Measurements from ENCODE around the gene ITGAL. TPM values are rescaled to one million over a fixed set of nuclear protein-coding genes. Genes with fewer than 3 reads are reported as not detected.

ITGAL gene
- total RNA-seq, 2 experiments from 2014 or later = 274 to 285 TPM

GRCh38 chr16:30515275-30515674, 42.7 kb downstream of the ITGAL start:
- Mint-ChIP-seq H3K27me3 (no peaks in the 10 kb centered on the region), H3K4me1 (ENCODE audit: low read depth) (peaks cover 6% of the 10 kb centered on the region), H3K36me3 (ENCODE audit: low read depth) (peaks cover 81% of the 10 kb centered on the region), H3K4me3 (no peak overlapping the region), H3K9me3 (no peaks in the 10 kb centered on the region), H3K27ac (no peak overlapping the region)
- CTCF ChIA-PET = no interaction called here
- intact Hi-C loops (cut with micrococcal nuclease) = no loop called here
- ATAC-seq (no peak), DNase-seq (no peak)
- TF ChIP-seq, protein P1, sequence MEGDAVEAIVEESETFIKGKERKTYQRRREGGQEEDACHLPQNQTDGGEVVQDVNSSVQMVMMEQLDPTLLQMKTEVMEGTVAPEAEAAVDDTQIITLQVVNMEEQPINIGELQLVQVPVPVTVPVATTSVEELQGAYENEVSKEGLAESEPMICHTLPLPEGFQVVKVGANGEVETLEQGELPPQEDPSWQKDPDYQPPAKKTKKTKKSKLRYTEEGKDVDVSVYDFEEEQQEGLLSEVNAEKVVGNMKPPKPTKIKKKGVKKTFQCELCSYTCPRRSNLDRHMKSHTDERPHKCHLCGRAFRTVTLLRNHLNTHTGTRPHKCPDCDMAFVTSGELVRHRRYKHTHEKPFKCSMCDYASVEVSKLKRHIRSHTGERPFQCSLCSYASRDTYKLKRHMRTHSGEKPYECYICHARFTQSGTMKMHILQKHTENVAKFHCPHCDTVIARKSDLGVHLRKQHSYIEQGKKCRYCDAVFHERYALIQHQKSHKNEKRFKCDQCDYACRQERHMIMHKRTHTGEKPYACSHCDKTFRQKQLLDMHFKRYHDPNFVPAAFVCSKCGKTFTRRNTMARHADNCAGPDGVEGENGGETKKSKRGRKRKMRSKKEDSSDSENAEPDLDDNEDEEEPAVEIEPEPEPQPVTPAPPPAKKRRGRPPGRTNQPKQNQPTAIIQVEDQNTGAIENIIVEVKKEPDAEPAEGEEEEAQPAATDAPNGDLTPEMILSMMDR (IDR thresholded peaks at IDR 0.05) = no peak
- POLR2A ChIA-PET = interaction anchor here (0.8 kb wide), 1 partner anchor 9 kb away, joined by 3 read pairs; no protein-coding TSS in a partner anchor

DNA sequence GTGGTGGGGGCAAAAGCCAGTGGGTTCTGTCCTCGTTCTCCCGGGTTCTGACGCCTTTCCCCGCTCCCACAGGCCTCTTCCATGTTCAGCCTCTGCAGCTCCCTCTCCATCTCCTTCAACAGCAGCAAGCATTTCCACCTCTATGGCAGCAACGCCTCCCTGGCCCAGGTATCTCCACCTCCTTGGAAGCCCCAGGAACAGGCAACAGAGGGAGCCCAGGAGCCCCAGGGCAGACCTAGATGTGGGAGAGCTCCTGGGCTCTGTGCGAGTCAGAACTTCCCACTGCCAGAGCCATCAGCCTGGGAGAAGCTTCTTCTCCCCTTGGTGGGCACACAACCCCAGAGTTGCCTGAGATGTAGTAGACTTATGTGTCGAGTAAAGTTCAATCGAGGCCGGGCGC, 46.0 kb downstream of the ITGAL start:
- Mint-ChIP-seq H3K27ac (peak overlapping the region; percentile 74), H3K9me3 (no peaks in the 10 kb centered on the region), H3K4me1 (ENCODE audit: low read depth) (peaks cover 6% of the 10 kb centered on the region), H3K4me3 (no peak overlapping the region), H3K36me3 (ENCODE audit: low read depth) (peaks cover 64% of the 10 kb centered on the region), H3K27me3 (no peaks in the 10 kb centered on the region)
- ChIA-PET CTCF (interaction anchor here (1.0 to 1.4 kb wide), 3 partner anchors 20 to 97 kb away, joined by 3 read pairs; partner anchors contain the start of gene DCTPP1), POLR2A (interaction anchor here (0.7 to 2.1 kb wide), 9 partner anchors 10 to 352 kb away, joined by 3 to 7 read pairs (median 4); no protein-coding TSS in a partner anchor)
- ATAC-seq (no peak), DNase-seq (no peak)
- intact Hi-C loops (cut with micrococcal nuclease) = no loop called here
- TF ChIP-seq, protein P1 (IDR thresholded peaks at IDR 0.05) = no peak

DNA sequence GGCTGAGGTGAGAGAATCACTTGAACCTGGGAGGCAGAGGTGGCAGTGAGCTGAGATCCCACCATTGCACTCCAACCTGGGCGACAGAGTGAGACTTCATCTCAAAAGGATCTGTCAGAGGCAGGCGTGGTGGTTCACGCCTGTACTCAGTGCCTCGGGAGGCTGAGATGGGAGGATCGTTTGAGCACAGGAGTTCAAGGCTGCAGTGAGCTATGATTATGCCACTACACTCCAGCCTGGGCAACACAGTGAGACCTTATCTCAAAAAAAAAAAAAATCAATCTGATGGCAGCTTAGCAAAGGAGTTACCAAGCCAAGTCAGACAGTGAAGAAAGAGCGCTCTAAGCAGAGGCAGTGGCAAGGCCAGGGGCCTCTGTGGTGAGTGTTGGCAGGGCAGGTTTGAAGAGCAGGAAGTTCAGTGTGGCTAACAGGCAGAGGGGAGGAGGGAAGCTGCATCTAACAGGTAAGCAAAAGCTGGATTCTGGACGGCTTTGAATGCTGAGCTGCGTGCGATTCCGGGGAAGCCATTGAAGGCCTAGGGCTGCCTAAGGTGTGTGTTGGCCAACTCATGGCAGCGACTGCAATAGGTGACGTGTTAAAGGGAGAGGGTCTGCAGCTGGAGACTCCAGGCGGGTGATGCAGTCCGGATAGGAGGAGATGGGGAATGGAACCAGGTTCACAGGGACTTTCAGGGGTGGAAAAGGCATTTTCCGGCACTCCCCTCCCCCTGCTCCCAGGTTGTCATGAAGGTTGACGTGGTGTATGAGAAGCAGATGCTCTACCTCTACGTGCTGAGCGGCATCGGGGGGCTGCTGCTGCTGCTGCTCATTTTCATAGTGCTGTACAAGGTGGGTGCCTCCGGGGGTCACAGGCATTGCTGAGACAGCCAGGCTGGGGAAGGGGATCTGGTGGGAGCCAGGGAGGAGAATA, 46.8 kb downstream of the ITGAL start:
- CTCF ChIA-PET = interaction anchor here (1.0 to 1.4 kb wide), 3 partner anchors 21 to 96 kb away, joined by 3 read pairs; partner anchors contain the start of gene DCTPP1
- intact Hi-C loops (cut with micrococcal nuclease) = no loop called here
- no peaks in the 10 kb centered on the region for H3K9me3 Mint-ChIP-seq
- H3K4me3 Mint-ChIP-seq = no peak overlapping the region
- peaks cover 8% of the 10 kb centered on the region for H3K4me1 Mint-ChIP-seq (ENCODE audit: low read depth)
- H3K36me3 Mint-ChIP-seq (ENCODE audit: low read depth) = peaks cover 59% of the 10 kb centered on the region
- H3K27me3 Mint-ChIP-seq = no peaks in the 10 kb centered on the region
- DNase-seq = no peak
- peak overlapping the region; percentile 74 for H3K27ac Mint-ChIP-seq
- ATAC-seq = no peak
- POLR2A ChIA-PET = interaction anchor here (0.8 to 2.1 kb wide), 7 partner anchors 8 to 44 kb away, joined by 3 to 8 read pairs (median 5); no protein-coding TSS in a partner anchor
- TF ChIP-seq, protein P1 (IDR thresholded peaks at IDR 0.05) = no peak

DNA sequence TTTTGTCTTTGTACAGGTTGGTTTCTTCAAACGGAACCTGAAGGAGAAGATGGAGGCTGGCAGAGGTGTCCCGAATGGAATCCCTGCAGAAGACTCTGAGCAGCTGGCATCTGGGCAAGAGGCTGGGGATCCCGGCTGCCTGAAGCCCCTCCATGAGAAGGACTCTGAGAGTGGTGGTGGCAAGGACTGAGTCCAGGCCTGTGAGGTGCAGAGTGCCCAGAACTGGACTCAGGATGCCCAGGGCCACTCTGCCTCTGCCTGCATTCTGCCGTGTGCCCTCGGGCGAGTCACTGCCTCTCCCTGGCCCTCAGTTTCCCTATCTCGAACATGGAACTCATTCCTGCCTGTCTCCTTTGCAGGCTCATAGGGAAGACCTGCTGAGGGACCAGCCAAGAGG, 48.9 kb downstream of the ITGAL start:
- no peaks in the 10 kb centered on the region for H3K9me3 Mint-ChIP-seq
- no peak for ATAC-seq
- no peak for DNase-seq
- H3K4me1 Mint-ChIP-seq (ENCODE audit: low read depth) = peaks cover 11% of the 10 kb centered on the region
- ChIA-PET CTCF (no interaction called here), POLR2A (interaction anchor here (0.6 kb wide), 1 partner anchor 77 kb away, joined by 3 read pairs; no protein-coding TSS in a partner anchor)
- no peaks in the 10 kb centered on the region for H3K27me3 Mint-ChIP-seq
- intact Hi-C loops (cut with micrococcal nuclease) = no loop called here
- H3K27ac Mint-ChIP-seq = no peak overlapping the region
- TF ChIP-seq, protein P1 (IDR thresholded peaks at IDR 0.05) = no peak
- H3K36me3 Mint-ChIP-seq (ENCODE audit: low read depth) = peaks cover 44% of the 10 kb centered on the region
- H3K4me3 Mint-ChIP-seq = no peak overlapping the region
